GM21360 (cell line): ENCODE results near the gene ACTL8.

ENCODE experiments used
- ATAC-seq: cut with Tn5 transposase; IDR thresholded peaks from one replicate; pipeline ENCODE4 v1.9.1; 2021; ENCODE audit warnings: mild to moderate bottlenecking, moderate library complexity; ENCODE audit not compliant: unreplicated experiment

The ACTL8 gene

DNA sequence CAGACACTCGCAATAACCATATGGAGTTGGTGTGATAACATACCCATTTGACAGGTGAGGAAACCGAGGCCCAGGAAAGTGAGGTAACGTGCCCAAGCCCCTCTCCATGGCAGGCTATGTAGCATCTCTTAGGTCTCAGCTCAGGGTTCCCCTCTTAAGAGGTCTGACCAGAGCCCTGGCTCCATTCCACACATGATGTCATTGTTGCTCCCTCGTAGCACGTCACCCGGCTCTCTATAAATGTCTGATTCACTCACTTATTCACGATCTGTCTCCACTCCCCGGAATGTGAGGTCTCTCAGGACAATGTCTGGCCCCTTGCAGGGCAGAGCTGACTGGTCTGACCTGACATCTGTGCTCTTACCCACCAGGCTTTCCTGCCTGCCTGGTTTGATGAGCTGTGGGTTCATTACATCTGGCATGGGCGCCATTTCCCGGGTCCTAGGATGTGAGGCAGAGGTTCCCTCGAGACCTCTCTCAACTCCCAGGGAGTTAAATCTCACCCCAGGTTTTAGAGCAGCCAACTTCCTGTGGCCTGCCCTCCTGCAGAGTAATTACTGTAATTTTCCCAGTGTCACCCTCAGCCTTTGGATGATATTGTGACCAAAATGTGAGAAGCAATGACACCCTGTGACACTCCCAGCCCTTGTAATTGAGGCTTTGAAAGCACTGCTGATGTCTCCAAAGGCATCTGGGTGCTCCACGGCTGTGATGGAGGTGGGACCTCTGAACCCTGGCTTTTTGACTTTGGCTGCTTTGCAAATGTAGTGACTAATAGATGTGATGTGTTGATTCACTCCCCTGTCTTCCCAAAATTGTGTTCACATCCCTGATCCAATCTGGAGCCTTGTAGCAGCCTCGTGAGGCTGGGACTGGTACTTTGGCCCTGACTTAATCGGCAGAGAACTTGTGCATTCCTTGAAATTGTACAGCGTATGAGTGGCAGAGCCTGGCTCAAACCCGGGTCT, 10.6 kb downstream of the ACTL8 start:
- no peak for ATAC-seq

DNA sequence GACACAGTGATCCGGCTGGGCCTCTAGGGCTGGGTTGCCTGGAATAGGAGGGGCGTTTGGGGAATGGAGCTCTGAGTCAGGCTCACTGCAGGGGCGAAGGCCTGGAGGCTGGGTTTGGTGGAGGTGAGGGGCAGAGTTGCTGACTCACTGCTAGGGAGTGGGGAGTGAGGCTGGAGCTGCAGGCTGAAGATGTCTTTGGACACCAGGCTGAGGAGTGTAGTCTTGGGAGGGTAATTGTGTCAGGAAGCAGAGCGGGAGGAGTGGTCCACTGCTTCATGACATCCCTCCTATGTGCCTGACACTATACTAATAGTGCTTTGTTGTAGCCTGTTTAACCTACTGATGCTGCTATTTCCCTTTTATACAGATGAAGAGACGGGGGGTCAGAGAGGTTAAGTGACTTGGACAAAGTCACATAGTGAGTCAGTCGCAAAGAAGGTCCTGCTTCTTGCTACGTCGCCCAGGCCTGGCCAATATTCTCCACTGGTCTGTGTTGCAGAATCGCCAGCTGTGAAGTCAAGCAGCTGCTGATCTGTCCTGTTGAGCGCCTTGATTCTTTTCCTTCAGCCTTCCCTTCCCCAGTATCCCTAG, 13.6 kb downstream of the ACTL8 start:
- no peak for ATAC-seq

DNA sequence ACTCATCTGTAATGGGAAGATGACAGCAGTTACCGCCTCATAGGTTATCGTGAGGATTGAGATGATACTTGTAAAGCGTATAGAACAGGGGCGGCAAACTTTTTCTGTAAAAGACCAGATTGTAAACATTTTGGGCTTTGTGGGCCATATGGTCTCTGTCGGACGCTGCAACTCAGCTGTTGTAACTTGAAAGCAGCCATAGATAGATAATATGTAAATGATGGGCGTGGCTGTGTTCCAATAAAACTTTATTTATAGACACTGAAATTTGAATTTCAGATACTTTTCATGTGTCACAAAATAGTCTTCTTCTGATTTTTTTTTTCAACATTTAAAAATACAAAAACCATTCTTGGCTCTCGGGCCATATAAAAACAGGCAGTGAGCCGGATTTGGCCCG, 15.8 kb downstream of the ACTL8 start:
- no peak for ATAC-seq

DNA sequence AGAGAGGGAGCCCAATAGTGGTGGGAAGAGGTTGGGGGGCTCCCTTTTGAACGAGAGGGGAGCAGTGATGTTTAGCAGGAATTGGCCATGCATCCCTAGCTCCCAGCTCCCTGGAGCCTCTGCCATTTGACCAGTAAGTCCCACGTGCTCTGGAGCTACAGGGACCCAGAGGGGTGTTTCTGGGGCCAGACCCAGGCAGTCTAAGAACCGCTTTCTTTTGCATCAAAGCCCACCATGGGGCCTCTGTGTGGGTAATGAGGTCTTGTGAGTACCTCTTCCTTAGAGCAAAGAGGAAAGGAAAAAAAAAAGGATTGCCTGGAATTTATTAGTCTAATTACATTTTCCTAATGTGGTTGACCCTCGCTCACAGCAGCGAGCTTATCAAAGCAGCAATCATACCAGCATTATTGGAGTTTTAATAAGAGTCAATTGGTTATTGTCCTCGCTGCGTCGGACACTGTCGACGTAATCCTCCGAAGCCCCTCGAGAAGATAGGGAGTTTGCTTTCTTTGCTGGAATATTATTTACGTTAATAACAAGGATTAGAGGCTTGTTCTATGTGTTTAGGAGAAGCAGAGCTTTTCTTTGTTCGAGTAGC, 17.6 kb downstream of the ACTL8 start:
- ATAC-seq, result no peak

DNA sequence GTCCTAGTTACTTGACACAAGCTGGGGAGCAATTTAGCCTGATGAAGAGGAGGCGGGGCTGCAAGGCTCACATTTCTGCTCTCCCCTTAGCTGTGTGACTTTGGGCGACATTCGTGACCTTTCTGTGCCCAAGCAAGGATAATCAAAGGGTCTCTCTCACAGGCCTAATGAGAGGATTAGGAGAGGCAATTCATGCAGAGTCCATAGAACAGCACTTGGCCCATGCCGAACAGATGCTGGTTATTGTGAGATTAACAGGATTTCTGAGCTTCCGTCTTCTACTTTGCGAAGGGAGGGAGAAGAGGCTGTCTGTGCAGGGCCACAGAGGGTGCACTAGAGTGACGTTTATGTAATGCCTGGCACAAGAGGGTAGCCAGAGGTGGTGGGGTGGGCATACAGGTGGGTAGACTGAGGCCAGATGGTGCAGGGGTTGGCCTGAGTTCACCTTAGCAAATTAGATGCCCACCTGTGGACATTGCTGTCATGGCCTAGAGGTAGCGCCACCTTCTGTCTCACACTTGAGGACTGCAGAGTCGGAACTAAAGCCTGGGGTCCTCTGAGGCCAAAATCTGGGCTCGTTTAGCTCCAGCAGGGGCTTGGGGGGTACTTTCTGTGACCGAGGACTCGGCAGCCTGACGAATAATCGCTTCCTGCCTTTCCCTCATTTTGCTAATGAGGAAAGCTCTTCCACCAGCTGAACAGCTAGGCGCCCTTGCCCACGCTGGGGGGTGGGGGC, 18.6 kb downstream of the ACTL8 start:
- ATAC-seq, result no peak

DNA sequence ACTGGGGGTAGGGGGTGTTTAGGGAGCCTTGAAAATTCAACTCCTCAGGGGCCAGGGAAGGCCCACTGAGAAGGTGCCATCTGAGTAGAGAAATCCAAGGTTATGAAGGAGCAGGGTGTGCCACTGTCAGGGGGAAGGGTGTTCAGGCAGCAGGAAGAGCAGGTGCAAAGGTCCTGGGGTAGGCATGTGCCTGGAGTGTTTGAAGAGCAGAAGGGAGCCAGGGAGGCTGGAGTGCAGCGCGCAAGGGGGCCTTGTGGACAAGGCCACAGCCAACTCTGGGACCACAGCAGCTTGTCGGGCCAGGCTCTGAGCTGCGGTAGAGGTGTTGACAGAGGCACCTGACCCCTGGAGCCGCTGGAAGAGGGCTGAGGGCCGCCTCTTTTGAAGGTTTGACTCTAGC, 19.3 kb downstream of the ACTL8 start:
- no peak for ATAC-seq

DNA sequence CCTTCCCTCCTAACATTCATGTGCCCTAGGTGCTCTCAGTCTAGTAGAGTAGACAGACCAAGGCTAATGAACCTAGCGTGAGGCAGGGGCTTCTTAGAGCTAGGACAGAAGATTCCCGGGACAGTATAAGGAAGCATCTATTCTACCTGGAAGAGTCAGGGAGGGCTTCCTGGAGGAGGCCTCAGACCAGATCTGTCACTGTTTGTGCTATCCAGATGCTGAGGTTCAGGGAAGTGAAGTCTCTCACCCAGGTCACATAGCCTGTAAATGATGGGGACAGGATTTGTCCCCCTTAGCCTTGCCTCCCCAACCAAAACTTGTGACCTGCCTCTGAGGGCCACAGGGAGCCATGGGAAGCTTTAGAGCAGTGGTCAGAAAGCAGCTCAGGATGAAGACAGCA, 20.7 kb downstream of the ACTL8 start:
- ATAC-seq, result no peak

DNA sequence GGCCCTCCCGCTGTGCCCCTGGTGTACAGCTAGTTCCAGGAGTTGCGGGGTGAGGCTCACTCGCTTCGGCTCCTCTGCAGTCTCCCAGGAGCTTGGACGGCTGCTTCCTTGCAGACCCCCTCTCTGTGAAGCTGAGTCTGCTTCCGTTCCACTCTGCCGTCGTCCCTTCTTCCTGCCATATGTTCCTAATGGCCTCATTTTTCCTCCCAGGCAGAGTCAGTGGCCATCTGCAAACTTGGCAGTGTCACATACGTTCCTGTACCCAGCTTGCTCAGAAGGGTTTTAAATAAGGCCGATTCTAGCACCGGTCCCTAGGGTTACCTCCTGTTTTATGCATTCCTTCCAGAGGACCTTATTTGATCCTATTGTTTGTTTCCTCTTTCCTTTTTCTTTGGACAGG, 21.3 kb downstream of the ACTL8 start:
- no peak for ATAC-seq

DNA sequence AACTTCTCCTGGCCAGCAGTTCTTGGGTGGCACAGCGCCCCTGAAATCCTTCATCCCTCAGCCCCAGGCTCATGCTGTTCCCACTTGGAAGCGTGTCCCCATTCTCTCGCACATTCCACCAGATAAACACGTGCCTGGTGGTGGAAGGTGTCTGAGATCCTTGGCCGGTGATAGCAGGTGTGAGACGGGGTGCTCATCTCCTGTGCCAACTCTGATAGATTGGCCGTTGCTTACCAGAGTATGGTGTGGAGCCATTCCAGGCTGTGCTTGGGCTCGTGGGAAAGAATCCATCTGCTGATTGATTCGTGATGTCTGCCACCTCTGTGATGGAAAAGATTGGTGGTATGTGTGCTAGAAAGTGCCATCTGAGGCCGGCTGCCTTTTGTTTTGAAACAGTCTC, 22.2 kb downstream of the ACTL8 start:
- ATAC-seq, result no peak

DNA sequence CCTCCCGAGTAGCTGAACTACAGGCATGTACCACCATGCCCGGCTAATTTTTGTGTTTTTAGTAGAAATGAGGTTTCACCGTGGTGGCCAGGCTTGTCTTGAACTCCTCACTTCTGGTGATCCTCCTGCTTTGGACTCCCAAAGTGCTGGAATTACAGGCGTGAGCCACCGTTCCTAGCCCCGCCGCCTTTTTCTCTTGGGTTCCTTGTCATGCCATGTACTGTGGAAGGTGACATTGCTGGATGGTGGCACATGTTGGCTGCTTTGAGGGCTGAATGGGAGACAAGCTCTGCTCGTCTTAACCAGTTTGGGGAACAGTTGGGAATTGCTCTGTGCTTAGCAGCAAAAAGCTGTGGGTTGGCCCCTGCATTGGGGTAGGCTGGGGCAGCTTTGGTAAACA, 22.7 kb downstream of the ACTL8 start:
- ATAC-seq, result no peak

DNA sequence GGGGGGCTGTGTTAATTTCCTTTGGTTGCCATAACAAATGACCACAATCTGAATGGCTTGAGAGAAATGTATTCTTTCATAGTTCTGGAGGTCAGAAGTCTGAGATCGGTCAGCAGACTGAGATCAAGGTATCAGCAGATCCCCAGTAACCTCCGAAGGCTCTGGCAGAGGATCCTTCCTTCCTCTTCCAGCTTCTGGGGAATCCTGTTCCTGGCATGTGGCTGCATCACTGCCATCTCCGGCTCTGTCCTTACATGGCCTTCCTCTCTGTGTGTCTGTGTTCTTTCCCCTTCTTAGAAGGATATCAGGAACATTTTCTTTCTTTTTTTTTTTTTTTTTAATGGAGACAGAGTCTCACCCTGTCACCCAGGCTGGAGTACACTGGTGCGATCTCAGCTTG, 25.8 kb downstream of the ACTL8 start:
- ATAC-seq, result no peak

DNA sequence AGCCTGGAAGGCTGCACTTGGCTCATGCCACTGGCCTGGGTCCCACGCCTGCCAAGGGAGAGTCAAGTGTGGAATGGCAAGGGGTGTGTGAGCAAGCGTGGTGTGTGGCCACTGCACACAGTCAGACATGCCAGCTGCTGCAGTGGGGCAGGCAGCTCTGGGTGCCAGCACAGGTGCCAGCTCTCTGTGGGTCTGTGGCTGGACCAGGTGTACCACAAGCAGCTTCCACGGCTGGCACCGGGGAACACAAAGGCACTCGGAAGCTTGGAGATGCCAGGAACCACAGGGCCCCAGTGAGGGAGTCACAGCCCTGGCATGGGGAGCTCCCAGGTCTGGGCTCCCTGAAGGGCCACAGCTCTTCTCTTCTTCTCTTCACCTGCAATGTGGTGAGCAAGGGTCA, 34.8 kb downstream of the ACTL8 start:
- ATAC-seq, result no peak

DNA sequence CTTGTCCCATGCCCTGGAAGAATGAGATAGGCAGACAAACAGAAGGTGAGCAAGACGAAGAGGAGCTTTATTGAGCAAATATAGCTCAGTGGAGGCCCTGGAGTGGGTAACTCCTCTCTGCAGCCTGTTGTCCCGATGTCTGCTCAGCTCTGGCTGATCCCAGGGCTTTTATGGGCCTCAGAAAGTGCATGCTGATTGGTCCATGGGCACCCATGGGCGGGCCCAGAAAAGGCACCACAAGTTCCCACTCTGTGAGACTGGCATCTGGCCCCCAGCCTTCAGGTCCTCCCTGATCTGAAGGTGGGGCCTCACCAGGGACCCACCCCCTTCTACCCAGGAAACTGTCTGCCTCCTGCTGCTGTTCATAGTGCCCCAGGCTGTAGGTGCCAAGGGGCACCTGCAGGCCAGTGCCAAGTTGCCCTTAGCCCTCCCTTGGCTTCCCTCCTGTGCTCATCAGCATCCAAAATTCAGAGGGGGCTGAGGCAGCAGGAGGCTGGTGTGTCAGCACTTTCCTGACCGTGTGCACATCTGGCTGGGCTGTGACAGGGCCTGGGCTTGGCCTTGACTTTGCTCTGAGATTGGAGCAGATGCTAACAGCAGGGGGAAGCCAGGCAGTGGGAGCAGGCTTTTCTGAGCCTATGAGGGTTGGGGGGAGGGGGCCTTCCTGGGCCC, 35.4 kb downstream of the ACTL8 start:
- no peak for ATAC-seq

DNA sequence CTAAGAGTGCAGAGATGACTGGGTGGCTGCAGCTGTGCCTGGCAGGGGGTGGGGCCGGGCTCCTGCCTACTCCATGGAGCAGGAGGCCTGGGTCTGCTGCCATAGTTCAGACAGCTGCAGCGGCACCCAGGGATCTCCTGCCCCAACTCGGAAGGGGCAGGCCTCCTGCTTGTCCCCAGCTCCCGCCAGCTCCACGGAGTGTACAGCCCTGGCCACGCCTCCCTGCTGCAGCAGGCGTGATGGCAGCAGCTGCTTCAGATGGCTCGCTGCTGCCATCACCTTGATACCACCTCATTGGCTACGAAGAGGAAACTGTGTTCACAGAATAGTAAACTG, 35.9 kb downstream of the ACTL8 start:
- ATAC-seq, result no peak

DNA sequence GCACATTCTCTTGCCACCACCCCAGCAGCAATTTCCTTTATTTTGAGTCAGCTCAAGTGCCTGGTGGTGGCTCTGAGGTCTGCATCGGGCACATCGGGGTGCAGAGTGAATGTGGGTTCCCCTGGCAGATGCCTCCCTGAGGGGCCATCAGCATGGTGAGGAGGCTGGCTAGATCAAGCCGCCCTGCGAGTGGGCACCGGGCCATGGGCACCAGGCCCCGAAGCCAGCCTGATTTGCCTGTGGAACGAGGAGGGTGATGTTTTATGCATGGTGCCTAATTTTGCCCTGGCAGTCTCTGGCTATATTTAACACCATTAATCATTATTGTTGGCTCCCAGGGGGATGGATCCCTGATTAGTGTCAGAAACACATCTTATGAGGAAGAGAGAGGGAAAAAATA, 36.3 kb downstream of the ACTL8 start:
- ATAC-seq, result no peak

DNA sequence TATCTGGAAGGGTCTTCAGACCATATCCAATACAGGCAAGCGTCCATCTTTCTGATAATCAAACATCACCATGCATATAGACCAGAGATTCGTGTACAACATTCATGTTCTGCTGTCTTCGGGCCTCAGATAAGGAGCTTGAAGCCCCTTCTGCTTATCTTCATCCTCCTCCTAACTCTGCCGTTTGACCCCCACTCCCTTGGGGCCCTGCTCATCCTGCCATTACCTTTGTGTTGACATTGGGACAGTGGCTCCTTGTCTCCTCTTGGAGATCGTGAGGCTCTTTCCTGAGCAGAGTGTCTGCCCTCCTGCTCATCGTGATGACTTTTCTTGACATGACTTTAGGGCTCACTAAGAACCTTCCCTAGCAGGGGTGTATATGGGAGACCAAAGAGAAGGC, 37.3 kb downstream of the ACTL8 start:
- no peak for ATAC-seq

DNA sequence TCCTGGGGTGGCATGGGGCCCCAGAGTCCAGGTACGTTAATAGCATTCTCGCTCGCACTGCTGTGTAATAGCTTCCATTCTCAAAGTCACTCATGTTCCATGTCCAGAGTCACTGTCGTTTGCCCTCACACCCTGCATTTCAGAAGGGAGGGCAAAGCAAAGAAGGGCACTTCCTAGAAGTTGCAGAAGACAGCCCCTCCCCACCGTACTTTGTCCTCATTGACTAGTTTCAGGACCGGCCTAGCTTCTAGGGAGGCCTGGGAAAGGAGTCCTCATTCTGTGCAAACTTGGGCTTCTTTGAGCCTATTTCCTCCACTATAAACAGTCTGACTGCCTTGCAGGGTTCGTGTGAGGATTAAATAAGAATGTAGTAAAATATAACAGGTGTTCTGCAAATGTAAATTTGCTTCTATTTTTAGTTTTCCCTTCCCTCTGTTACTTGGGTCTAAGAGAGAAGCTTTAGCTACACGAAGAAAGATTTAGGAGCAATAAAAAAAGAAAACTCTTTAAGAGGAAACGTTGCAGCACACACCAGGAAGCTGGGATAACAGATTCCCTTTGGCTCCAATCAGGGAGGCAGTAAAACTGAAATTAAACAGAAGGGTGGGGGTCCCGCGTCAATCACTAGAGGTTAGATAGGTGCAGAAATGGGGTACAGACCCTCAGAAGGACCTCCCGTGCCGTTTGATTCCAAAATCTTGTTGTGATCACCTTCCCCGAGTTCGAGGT, 40.1 kb downstream of the ACTL8 start:
- ATAC-seq, result no peak

DNA sequence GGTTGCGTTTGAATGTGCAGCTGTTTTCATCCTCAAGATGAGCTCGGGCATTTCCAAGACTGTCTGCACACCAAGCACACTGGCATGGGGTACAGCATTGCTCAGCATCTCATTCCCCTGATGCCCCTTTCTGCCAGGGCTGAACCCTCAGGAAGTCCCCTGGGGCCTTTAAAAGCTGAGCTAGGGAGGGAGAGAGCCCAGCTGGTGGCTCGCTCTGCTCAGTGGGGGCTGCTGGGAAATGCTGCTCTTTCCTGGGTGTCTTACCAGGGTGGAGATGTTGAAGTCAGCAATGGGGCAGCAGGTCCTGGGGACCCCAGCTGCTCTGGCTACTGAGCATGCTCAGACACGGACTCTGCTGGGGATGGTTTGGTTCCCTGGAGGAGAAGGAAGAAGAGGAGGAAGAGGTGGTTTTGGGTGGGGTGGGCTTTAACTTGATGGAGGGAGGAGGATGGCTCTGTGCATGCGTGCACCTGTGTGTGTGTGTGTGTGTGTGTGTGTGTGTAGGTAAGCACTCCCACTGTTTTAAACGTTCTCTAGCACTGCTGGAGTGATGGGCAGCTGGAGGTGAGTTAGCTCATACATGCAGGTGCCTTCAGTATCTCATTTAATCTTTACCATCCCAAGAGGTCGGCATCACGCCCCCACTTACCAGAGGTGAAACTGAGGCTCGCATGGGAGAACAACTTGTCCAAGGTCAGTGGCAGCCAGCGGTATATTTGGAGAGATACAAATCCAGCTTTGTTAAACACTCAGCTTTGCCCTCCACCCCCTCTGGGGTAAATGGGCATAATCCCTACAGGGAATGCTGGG, 40.9 kb downstream of the ACTL8 start:
- ATAC-seq, result no peak

DNA sequence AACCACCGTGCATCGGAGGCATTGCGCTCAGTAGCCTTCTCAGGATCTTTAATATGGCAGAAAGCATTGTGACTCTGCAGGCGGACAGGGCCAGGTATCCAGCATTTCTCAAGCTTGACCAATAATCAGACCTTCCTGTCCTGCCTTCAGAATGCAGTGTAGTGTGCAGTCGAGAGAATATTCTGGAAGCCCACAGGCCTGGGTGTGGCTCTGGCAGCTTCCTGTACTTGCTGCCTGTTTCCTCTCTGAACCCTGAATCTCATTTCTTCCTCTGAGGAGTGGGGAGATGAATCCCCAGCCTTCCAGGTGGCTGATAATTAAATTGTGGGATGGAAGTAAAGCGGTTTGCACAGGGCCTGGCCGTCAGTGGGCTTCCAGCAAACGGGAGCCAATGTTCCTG, 42.3 kb downstream of the ACTL8 start:
- ATAC-seq, result no peak

DNA sequence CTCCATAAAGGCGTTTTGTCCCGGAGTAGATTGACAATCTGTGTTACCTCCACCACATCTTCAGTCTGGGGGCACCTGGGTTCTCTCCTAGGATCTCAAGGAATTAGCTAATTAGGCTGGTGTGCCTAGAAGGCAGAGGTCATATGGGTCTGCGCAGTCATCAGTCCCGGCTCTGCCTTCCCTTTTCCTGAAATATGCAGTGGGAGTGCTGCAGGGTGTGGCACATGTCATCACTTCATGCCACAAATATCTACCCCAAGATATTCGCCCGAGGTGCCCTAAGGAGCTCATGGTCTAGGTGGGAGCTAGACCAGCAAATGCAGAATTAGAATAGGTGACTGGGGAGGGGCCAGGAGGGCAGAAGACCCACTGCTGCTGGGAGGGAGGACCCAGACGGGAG, 42.9 kb downstream of the ACTL8 start:
- ATAC-seq, result no peak
